22Rv1 (cell line): ENCODE data around the gene CAMTA1.

Experiments used
- H3K27ac ChIP-seq: fragments of 450-650 bp; 2 replicates; pipeline ENCODE4 v1.5.1; 2017
- ZFX ChIP-seq: fragments of 450-650 bp; IDR thresholded peaks from 2 replicates; pipeline ENCODE4 v1.6.1; 2017; ENCODE audit warnings: antibody characterized with exemption, borderline replicate concordance
- TF ChIP-seq, protein P1 (sequence below): fragments of 450-650 bp; IDR thresholded peaks from 2 replicates; pipeline ENCODE4 v1.5.1; 2017; ENCODE audit warnings: mild to moderate bottlenecking

The CAMTA1 gene

GRCh38 chr1:7097938-7098592, 312.8 kb downstream of the CAMTA1 start:
- no peak for TF ChIP-seq ZFX
- TF ChIP-seq, protein P1, sequence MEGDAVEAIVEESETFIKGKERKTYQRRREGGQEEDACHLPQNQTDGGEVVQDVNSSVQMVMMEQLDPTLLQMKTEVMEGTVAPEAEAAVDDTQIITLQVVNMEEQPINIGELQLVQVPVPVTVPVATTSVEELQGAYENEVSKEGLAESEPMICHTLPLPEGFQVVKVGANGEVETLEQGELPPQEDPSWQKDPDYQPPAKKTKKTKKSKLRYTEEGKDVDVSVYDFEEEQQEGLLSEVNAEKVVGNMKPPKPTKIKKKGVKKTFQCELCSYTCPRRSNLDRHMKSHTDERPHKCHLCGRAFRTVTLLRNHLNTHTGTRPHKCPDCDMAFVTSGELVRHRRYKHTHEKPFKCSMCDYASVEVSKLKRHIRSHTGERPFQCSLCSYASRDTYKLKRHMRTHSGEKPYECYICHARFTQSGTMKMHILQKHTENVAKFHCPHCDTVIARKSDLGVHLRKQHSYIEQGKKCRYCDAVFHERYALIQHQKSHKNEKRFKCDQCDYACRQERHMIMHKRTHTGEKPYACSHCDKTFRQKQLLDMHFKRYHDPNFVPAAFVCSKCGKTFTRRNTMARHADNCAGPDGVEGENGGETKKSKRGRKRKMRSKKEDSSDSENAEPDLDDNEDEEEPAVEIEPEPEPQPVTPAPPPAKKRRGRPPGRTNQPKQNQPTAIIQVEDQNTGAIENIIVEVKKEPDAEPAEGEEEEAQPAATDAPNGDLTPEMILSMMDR = no peak
- no peak overlapping the region for H3K27ac ChIP-seq

- TF ChIP-seq, protein P1 = no peak
- TF ChIP-seq ZFX = no peak
These were observed 313.4 kb downstream of the CAMTA1 start for GRCh38 chr1:7098641-7099040.

GRCh38 chr1:7100479-7100878, 315.2 kb downstream of the CAMTA1 start:
- no peak overlapping the region for H3K27ac ChIP-seq
- TF ChIP-seq, protein P1 = no peak
- TF ChIP-seq ZFX = no peak

More at GRCh38 chr1:7098641-7099040, 313.4 kb downstream of the CAMTA1 start:
- no peak overlapping the region for H3K27ac ChIP-seq

GRCh38 chr1:7101187-7101586, 315.9 kb downstream of the CAMTA1 start:
- no peak overlapping the region for H3K27ac ChIP-seq
- TF ChIP-seq, protein P1 = no peak
- TF ChIP-seq ZFX = no peak

GRCh38 chr1:7103361-7103782, 318.1 kb downstream of the CAMTA1 start:
- TF ChIP-seq ZFX = no peak
- TF ChIP-seq, protein P1 = no peak

GRCh38 chr1:7103874-7104273, 318.6 kb downstream of the CAMTA1 start:
- TF ChIP-seq ZFX = no peak
- TF ChIP-seq, protein P1 = no peak

More at GRCh38 chr1:7103361-7103782, 318.1 kb downstream of the CAMTA1 start:
- no peak overlapping the region for H3K27ac ChIP-seq

GRCh38 chr1:7104339-7104738, 319.1 kb downstream of the CAMTA1 start:
- H3K27ac ChIP-seq = no peak overlapping the region
- TF ChIP-seq, protein P1 = no peak
- no peak for TF ChIP-seq ZFX

More at GRCh38 chr1:7103874-7104273, 318.6 kb downstream of the CAMTA1 start:
- H3K27ac ChIP-seq = no peak overlapping the region
